ENCODE data around the gene FMN1. TPM values are rescaled to one million over a fixed set of nuclear protein-coding genes. Genes with fewer than 3 reads are reported as not detected.

Gene FMN1
- total RNA-seq, 1 donor from 2014 or later, result 0.07 TPM

DNA sequence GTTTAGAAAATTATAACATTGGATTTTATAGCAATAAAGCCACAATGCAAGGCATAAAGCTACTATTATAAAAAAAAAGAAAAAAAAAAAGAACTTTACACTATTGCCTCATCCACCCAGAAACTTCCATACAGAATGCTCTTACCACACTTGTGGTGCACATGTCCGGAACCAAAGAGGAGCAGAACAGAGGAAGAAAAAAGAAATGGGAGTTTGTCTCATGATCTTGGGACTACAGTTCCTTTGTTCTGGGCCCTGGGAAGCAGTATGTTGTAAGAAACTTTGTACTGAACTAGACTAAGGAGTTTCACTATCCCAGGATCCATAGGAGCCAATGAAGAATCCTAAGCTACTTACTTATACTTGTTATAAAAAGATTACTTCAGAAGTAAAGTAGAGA lies 36.1 kb downstream of the FMN1 start:
- intact Hi-C loops (cut with micrococcal nuclease), result no loop called here

DNA sequence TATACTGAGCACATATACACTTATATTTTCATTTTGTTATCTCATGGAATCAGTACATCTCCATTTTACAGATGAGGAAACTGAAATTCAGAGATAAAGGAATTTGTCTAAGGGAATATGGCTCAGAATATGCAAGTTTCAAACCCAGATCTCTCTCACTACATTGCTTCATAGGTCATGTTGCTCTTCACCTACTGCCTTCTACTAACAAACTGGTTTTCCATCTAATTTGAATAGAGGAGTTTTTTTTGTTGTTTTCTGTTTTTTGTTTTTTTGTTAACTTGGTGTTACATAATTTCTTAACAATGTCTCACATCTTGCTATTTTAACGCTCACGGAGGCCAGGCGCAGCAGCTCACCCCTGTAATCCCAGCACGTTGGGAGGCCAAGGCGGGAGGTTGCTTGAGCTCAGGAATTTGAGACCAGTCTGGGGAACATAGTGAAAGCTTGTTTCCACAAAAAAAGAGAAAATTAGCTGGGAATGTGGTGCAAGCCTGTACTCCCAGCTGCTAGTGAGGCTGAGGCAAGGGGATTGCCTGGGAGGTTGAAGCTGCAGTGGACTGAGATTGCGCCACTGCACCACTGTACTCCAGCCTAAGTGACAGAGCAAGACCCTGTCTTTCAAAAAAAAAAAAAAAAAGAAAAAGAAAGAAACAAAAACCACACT lies 37.0 kb downstream of the FMN1 start:
- intact Hi-C loops (cut with micrococcal nuclease), result no loop called here

DNA sequence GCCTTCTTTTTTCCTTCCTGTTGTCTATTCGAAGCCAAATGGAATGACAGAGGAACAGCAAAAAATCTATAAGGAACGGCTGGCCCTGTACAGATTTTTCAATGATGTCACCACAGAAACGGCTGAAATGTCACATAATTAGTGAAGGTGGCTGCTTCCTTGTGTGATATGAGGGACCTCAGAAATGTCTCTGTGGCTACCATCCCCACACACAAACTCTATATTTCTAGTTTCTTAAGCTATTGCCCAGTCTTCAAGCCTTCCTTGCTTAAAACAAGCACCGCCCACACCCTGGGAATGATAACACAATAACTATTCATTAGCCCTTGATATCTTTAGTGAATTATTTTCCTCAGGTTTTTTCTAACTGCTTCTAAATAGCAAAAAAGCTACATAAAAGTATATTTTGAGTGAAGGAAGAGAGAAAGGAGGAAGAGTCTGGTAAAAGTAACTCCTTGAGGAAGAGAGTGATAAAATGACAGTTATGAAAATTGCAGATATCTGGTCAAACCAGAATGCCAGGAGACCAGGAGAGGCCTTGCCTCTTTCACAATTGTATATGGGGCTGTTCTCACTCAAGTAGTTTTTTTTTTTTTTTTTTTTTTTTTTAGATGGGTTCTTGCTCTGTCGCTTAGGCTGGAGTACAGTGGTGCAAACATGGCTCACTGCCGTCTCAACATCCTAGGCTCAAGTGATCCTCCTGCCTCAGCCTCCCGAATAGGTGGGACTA lies 38.7 kb downstream of the FMN1 start:
- intact Hi-C loops (cut with micrococcal nuclease), result no loop called here

DNA sequence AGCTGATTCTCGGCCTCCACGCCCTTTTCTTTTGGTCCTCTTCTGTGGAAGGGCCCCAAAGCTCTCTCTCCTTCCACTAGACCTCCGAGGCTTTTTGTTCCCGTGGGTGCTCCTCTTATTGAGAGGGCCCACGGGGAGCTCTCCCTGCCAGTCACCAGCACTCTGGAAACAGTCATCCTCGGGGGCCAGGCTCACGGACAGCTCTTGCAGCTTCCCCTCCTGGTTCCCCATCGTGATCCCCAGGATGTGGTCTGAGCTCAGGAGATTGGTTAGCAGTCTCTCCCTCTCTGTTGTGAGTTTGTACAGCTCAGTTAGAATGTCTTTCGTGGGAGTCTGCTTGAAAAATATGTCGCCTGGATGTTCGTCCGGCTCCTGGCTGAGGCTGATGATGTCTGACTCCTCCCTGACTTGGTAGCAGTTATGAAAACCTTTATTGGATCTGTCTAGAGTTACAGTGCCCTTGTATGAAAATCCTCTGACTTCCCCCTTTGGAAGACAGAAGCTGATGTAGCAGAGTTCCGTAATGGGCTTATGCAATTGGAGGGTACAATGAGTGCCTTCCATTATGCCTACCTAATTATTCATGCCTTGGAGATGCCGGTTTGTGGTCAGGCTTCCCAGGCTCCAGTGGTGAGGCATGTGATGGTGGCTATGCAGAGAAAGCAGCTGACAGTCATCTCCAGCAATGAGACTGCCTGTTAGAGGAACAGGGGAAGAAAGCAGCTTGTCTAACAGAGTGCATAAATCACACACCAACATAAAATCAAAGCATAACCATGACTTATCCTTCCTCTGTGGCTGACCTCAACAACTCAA lies 40.0 kb downstream of the FMN1 start:
- intact Hi-C loops (cut with micrococcal nuclease), result no loop called here

DNA sequence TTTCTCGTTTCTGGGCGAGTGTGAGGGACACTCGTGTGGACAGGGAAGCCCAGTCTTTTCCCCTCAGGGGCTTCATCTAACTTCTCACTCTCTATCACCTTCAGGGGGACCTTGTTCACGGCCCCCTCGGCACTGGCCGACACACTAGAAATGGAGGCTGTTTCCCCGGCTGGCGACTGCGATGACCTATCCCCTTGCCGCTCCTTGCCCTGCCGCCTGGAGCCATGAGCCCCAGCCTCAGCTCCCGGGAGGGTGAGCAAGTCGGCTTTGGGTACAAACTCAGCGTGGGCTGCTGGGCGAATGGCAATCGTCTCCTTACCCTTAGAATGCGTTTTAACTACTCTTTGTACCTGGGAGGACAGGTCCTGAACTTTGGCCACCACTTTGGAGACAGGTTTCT lies 41.0 kb downstream of the FMN1 start:
- intact Hi-C loops (cut with micrococcal nuclease), result no loop called here

DNA sequence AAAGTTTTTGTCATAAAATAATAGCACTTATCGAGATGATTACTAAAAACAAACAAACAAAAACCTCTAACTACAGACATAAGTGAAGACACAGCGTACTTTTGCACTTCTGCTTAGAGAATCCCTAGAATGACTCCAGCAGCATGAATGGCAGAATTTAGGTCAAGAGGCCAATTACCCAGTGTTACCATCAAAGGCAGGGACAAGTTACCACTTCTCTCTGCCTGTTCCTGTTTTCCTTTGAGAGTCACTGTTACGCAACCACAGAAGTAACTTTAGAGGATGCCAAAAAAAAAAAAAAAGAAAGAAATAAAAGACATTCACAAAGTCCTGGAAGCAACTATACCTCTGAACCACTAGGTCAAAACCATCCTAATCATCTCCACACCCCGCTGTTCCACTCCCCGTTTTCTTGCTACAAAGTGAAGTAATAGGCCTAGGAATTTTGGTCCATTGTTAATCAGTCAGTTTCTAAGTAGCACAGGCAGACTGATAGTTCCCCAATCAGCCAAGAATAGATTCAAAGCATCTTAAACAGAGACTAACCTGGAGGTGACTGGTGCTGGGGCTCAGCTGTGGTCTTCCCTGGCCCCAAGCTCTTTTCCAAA lies 41.9 kb downstream of the FMN1 start:
- intact Hi-C loops (cut with micrococcal nuclease), result no loop called here

DNA sequence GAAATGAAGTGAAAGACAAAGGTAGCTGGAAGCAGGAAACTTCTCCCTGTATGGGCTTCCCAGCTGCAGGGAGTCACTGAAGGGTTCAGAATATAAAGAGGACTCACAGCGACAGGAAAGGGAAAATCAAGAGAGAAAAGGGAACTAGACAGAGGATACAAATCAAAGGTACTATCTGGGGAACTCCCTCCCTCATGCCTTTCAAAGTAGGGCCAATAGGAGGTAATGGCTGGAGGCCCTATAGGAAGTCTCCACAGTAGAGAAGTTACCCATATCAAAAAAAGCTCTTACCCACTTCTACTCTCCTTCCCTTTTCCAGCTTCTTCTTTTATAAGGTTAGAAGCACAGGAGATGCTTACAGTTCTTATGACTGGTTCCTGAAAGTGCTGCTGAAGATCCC lies 43.5 kb downstream of the FMN1 start:
- intact Hi-C loops (cut with micrococcal nuclease), result no loop called here

DNA sequence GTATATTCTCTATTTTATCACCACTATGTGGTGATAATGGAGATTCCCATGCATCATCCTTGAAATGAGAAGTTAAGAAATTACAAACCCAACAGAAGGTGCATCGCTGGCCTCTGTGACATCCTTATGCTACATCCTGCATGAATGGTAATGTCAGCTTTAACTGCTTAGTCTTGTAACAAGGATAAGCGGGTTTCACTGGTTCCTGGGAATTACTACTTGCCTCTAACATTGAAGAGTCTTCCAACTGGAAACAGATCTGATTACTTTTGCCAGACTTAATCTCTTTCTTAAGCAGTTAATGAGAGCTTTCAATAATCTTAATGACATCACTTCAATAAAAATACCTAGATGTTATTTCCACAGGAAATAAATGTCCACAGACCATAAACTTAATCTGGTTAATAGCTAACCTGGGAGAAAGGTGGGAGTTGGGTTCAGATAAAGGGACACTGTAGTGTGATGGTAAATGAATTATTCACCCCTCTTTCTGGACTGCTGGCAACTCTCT lies 44.0 kb downstream of the FMN1 start:
- intact Hi-C loops (cut with micrococcal nuclease), result no loop called here

DNA sequence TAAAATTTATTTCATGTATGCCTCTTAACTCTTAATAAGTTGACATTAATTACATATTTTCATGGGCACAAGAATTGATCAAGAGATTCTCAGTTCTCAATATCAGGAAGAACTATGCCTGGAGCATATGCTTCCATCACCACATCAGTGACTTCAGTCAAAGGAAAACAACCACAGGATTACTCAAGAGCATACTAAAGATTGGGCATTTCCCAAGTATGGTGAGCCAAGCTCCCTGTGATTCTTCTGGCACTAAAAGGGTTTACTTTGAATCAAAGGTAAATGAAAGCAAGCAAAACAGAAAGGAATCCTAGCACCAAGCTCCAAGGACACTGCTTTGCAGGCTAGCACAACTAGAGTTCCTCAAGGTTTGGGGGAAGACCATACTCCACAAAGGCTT lies 44.6 kb downstream of the FMN1 start:
- intact Hi-C loops (cut with micrococcal nuclease), result no loop called here

DNA sequence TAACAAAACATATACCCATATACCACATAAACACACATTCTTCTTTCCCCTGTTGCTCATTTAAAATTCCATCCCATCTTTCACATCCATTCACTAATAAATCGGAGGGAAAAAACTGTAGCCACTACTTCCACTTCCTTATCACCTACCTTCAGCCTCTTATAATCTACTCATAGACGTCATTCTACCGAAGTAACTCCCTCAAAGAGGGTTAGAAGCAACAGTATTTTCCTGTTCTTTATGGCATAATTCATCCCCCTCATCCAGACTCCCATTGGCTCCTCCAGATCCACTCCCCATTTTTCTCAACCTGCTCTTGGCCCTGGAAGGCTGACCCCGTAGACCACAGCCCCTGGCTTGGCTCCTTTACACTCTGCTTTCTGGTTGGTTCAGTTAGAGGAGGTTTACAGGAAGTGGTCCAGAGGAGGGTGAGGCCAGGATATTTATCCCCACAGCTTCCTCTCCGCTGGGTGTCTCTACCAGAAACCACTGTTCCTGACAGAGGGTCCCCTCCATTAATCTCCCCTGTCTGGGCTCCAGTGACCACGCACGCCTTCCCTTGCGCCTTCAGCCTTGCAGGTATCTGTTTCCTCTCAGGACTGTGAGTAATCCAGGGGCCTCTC lies 46.3 kb downstream of the FMN1 start:
- intact Hi-C loops (cut with micrococcal nuclease), result no loop called here

DNA sequence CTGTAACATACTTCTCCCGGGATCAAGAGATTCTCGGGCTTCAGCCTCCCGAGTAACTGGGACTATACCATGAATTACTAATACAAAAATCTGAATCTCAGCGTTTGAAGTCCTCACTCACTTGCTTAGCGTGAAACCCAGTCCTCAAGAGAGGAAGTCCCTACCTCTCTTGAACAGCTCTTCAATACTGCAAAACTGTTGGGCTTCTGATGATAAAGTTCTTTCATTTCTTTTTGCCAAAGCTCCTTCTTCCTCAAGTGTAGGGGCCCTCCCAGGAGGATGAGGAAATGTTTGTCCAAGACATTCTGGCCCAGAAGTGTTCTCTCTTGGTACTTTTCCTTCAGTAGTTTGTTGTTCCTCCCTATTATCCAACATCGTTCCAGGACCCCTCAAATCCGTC lies 48.5 kb downstream of the FMN1 start:
- intact Hi-C loops (cut with micrococcal nuclease), result no loop called here

DNA sequence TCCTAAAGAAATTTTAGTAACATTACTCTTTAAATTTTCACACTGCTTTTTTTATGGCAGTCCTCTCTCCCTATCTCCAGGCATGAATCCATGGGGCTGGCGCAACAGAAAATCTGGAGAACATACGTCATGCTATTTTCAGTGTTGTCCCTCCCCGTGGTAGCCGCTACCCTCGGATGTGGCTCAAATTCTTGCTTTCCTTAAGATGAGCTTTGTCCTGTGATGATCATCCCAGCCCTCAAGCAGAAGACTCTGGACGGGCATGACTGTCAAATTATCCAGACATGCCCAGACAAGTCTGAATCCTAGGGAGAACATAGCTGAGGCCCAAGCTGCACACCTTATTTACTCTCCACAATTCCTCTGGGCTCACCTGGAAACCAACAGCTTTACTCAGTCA lies 49.1 kb downstream of the FMN1 start:
- intact Hi-C loops (cut with micrococcal nuclease), result no loop called here

DNA sequence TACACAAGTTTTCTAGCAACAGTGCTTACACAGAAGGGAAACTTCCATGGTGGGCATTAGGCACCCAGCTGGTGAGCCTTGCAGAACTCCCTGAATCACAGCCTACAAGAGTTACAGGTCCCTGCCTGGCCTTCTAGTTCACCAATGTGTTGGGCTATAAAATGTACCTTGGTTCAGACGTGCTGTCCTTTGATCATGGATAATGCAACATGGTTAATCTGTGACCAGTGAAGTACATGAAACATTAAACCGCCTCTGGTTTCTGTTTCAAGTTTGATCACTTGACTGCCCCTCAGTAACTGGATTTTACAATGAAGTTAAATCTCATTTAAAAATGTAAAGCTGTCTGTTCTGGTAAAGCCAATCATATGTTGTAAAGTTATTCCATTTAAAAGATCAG lies 51.8 kb downstream of the FMN1 start:
- intact Hi-C loops (cut with micrococcal nuclease), result no loop called here

DNA sequence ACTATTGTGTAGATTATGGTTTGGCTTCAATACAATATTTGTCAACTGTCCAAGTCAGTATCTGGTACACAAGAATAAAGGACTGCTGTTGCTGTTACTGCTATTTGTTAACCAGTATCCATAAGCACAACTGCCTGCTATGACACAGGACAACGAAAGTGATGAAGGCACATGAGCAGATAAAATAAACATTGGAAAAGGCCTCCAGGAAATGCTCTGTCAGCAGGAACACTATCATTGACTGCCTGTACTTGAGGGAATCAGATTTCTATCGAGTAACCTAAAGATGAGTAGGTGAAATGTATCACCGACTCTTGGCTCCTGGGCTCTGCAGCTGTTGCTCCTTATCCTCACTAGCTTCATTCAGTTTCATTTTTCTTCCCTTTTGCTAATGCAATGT lies 56.5 kb downstream of the FMN1 start:
- intact Hi-C loops (cut with micrococcal nuclease), result no loop called here

DNA sequence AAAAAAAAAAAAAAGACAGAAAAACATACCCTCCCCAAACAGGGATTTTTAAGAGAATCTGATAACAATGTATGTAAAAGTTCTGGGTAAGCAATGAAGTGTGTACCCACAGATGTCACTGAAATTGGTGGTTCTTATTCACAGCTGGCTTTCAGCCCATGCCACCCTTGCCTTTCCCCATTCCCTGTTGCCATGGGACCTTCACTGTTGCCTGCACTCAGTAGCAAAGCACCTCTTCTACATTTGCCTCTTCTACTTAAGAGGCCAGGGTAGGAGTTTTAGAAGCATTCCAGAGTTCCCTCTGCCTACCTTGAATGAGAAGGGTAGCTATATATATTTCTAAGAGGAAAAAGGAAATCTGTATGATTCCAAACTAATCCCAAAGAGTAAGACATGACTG lies 57.4 kb downstream of the FMN1 start:
- intact Hi-C loops (cut with micrococcal nuclease), result no loop called here

DNA sequence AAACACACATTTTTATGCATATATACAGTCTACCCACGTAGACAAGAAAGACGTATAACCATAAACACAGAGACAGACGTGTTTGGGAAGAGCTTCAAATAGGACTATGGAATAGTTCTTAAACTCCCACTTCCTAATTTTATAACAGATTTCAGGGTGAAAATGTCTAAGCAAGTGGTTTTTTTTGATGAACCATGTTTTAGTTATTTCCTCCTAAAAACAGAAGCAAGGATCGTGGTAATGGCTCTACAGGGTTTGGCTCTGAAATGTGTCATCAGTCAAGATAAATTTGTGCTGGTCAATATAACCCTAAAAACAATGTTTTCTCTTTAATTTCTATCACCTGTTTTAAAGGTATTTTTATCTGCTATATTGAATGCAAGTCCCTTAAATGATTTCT lies 58.2 kb downstream of the FMN1 start:
- intact Hi-C loops (cut with micrococcal nuclease), result no loop called here

DNA sequence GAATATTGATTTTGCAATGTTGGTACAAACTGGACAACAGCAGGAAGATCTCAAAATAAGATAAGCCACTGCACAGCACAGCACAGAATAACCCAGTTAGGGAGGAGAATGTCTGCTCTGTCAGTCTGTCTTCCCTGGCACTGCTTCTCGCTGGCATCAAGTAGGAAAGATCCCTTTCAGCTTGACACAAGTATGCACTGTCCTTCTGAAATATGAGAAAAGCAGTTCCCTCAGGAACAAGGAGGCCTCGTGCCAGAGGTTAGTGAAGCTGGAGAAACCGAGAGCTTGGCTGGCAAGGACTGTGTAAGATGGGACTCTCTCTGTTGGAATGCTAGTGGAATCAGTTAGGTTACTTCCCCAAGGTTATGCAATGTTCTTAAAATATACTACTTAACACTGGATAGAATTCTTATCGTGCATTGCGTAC lies 59.1 kb downstream of the FMN1 start:
- intact Hi-C loops (cut with micrococcal nuclease), result no loop called here

DNA sequence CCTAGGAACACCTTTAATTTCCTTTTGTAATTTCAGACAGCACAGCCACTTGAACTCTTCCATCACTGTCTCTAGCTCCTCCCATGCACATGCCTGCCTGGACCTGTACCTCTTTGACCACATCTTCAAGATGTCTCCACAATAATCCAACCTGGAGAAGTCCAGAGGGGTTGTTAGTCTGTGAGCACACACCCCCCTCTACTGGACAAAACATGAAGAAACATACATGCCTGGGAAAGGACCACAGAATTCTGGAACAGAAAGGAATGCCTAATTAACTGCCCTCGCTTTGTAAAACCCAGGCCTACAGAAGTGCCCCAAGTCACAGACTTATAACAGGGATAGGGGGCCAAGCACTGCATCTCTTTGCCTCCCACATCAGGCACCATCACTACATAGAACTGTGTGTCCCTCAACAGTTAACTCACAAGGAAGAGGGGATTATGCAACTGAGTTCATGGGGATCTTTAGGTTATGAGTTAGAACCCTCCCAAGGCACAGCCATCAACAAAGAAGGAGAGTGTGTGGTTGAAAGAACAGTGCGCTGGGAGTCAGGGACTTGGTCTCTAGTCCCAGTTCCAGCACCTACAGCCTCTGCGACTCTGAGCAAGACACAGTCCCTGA lies 61.7 kb downstream of the FMN1 start:
- intact Hi-C loops (cut with micrococcal nuclease), result loop anchor here (1.0 to 5.0 kb wide), 2 partner anchors 47 to 111 kb away; no protein-coding TSS in a partner anchor

DNA sequence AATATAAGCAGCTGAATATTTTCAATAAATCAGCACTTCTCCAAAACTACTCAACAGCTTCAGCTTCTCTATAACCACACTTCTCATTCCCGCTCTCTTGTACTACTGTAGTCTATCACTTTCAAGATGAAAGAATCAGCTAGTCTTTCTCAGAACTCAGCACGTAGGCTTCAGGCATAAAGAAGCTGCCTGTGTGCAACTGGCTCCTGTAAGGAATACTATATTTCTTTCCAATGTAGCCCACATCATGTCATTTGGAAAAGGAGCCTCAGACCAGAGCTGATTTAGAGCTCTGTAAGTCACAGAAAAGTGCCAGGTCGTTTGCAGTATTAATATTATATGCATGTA lies 62.3 kb downstream of the FMN1 start:
- intact Hi-C loops (cut with micrococcal nuclease), result loop anchor here (1.0 to 5.0 kb wide), 2 partner anchors 46 to 110 kb away; no protein-coding TSS in a partner anchor

DNA sequence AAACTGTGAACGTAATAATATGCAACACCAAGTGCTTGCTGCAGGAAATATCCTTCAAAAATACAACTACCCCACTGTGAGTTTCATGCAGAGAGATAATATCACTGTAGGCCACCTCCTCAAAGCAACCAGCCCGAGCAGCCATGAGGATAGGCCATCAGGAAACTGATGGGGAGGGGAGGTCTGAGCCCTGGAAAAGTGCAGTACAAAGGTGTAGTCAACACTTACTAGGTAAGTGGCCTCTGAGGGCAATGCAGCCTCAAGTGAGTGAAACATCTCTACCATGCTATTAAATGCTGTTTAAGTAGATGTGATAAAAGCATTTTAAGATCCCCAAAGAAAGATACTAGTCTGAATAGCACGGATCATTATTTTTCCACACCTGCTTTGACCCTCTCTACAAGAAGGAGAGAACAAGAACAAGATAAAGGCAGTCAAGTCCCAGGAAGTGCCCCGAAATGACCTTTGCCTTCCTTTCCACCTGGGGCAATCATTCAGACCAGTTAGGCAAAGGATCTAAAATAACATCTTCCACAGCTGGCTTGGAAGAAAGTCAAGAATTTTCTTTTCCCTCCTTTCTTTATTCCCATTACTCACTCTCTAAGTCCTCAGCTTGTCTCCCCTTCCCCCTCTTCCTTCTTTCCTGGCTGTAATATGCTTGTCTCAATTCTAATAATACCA lies 62.8 kb downstream of the FMN1 start:
- intact Hi-C loops (cut with micrococcal nuclease), result loop anchor here (1.0 to 5.0 kb wide), 2 partner anchors 45 to 109 kb away; no protein-coding TSS in a partner anchor
